Nucleus accumbens (tissue), 56 donors: ENCODE measurements around the gene ZNF438.

Experiments
- DNase-seq, 56 donors: peaks; one replicate each; lab custom pipeline; 2025; lab: John Stamatoyannopoulos, UW

ZNF438 gene

GRCh38 chr10:31017534-31018355, 13.9 kb downstream of the ZNF438 start:
- DNase-seq = no peak

- no peak for DNase-seq
Measured at GRCh38 chr10:31014161-31014875, 17.3 kb downstream of the ZNF438 start.

DNA sequence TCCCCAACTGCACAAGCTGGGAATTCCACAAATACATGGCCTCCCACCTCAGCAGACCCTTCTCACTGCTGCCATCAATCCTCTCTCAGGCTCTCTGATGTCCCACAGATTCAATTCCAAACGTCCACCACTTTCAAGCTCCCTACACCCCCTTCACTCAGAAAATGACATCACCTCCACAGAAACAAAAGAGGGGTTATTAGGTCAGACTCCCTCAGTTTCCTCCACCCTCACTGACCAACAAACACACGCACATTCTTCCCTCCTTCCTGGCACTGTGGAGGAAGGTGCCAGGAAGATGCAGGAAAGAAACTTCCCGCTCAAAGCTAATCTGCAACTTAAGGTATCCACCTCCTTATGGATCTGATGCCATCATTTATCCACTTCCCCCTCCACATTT, 18.3 kb downstream of the ZNF438 start:
- no peak for DNase-seq

GRCh38 chr10:31011665-31012022, 20.0 kb downstream of the ZNF438 start:
- no peak for DNase-seq

GRCh38 chr10:31011017-31011664, 20.5 kb downstream of the ZNF438 start:
- no peak for DNase-seq

DNA sequence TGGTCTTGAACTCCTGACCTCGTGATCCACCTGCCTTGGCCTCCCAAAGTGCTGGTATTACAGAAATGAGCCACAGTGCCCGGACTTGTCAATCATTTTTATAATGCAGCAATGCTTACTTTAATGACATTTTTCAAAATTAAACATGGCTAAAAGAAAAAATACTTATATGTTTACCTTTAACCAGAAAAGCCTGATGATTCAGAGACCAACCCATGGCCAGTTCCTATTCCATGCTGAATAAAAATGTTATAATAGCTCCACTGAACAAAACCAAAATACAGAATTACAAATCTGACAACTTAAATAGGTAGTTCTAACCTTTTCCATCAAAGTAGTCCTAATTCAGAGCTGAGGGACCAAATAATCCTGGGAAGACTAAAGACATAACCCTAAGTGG, 21.6 kb downstream of the ZNF438 start:
- DNase-seq = no peak

DNA sequence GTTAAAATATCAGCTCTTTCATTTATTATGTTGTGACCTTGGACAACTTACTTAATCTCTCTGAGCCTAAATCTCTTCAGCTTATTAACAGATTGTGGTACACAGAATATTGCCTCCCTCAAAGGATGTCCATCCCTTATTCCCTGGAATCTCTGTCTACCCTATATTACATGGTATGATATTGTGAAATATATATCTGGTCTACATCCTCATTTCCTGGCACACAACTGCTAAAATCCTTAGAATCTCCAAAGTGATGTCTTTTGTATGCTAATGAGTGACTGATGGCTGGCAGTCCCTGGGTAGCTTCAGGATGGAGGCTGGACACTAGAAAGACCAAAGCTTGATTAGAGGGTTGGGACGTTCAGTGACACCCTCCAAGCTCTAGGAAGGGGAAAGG, 25.8 kb downstream of the ZNF438 start:
- no peak for DNase-seq

DNA sequence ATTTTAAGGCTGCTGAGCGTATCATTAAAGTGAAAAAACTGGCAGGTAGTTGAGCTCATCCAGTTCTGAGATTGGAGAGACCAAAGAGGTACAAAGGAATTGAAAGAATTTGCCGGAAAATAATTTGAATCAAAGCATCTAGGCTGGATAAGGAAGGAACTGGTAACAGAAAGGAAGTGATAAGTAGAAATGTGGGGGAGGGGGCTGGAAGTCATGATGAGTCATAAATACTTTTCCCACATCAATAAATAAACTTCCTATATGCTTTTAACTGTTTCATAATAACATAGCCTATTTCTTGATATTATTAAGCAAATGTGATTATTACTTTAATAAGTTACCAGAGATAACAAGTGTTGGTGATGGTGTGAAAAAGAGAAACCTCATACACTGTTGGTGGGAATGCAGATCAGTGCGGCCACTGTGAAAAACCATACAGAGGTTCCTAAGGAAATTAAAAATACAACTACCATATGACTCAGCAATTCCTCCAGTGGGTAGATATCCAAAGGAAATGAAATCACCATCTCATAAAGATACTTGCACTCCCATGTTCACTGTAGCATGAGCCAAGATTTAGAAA, 27.0 kb downstream of the ZNF438 start:
- DNase-seq = no peak

GRCh38 chr10:31001740-31002139, 29.9 kb downstream of the ZNF438 start:
- DNase-seq = peak in 1 of 56 donors; percentile 15

- no peak for DNase-seq
Measured at GRCh38 chr10:31000867-31001266, 30.8 kb downstream of the ZNF438 start.

DNA sequence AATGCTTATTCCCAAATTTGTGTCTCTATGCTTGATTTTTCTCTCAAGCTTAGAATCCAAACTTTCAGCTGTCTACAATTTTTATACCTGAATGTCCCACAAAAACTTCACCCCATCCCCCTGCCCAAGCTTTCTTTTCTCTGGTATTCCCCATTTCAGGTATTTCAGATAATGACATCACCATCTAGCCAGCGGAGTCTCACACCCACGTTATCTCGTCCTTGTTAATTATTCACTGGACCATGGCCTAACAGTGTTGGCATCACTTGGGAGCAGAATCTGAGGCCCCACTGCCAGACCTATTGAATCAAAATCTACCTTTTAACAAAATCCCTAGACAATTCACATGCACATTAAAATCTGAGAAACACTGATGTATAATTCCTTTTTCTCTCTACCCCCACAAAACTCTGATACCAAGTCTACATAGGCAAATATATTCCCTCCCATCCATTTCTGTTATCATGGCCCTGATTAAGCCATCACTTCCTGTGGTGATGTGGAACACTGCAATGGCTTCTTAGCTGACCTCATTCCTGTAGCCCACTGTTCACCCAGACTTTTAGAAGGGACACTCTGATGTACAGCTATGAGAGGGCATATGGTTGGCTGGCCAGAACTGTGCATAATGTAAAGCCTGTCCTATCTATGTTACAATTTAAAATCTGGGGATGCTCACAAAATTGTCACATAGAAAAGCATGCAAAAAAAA, 31.4 kb downstream of the ZNF438 start:
- no peak for DNase-seq

DNA sequence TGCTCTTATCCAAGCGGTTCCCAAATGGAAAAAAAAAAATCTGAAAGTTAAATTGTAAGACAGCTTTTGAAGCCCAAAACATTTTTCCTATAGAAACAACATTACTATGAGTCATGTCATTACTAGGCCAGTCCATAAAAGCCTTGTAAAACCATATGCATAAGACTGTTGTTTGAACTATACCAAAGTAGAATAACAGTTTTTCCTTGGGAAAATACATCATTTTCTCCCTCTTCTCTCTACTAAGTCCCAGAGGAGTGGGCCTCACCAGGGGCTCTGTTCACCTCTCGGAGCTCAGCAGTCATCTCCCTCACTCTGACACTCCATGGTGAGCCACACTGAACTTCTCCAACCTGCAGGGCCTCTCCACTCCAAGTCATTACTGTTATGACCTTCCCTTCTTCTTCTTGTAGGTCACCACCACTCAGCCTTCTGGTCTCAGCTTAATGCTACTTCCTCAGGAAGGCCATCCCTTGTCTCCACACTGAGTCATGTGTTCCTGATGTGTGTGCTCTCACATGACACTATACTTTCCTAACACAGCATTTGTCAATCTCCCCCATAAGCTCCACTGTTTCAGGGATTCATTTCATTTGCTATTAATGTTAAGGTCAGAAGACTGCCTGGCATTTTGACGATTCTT, 32.5 kb downstream of the ZNF438 start:
- no peak for DNase-seq

- no peak for DNase-seq
Measured at GRCh38 chr10:30997536-30998235, 34.0 kb downstream of the ZNF438 start.

GRCh38 chr10:30996481-30997005, 35.1 kb downstream of the ZNF438 start:
- no peak for DNase-seq

GRCh38 chr10:30995081-30995770, 36.4 kb downstream of the ZNF438 start:
- DNase-seq = no peak

DNA sequence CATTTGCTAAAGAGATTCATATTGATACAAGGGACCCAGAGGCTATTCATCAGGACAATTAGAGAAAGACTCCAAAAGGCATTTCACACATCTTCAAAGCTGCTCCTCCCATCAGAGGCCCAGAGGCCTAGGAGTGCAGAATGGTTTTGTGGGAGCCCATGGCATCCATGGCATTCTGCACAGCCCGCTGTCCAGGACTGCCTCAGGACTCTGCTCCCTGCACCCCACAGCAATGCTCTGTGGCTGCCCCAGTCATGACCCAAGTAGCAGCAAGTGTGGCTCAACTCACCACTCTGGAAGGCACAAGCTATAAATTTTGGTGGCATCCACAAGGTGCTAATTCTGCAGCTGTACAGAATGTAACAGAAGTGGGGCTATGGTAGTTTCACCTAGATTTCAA, 38.5 kb downstream of the ZNF438 start:
- no peak for DNase-seq

DNA sequence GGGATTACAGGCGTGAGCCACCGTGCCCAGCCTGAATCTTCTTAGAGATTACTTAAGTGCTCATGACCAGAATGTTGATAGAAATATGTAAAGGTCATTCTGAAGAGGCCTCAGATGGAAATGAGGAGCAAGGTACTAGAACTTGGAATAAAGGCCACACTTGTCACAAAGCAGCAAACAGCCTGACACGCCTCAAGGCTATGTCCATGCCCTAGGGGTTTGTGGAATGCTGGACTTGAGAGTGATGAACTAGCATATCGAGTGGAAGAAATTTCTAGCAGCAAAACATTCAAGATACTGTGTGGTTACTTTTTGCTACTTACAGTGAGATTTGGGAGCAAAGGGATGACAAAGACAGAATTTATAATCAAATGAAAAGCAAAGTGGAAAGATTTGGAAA, 39.0 kb downstream of the ZNF438 start:
- DNase-seq = no peak

DNA sequence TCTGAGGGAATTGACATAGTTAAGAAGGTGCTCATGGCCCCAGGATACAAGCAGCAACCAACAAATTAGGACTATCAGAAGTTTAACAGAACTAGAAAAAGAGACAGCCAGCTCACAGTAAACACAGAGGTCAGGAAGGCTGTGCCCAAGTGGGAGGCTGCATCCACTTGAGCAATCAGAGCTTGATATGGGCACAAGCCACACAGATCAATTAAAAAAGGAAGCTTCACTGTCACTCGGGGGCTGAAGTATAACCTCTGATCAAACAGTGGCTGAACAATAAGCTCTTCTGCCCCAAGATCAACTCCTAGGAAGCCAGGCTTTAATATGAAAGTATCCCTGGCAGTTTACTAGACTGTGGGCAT, 40.0 kb downstream of the ZNF438 start:
- DNase-seq = no peak
